Activated T-helper 2 cell treated with anti-CD3 and anti-CD28 coated beads, Interferon-gamma antibody, Interleukin-2, Interleukin-4, amounts not matched to agents 10 μg/mL and 5 μg/mL and 100 μg/mL, durations not matched to agents 14 hours and 24 hours and 36 hours (primary cell): ENCODE measurements around the gene BCL2A1. TPM values are rescaled to one million over a fixed set of nuclear protein-coding genes. Genes with fewer than 3 reads are reported as not detected.
"Not testable (repeated sequence)": the region's sequence is repeated elsewhere in the genome, so short reads cannot be mapped to it uniquely, and the experiment has no call there.

Experiments
- DNase-seq: peaks from one replicate; pipeline ENCODE4 v3.0.0; 2021; ENCODE audit warnings: low spot score
- H3K27ac Mint-ChIP-seq: one replicate; pipeline ENCODE4 v1.8.0; 2021; ENCODE audit warnings: mixed read lengths
- H3K27me3 Mint-ChIP-seq: one replicate; pipeline ENCODE4 v1.8.0; 2021; ENCODE audit warnings: low read depth, mixed read lengths
- H3K36me3 Mint-ChIP-seq: one replicate; pipeline ENCODE4 v1.8.0; 2021; ENCODE audit warnings: low read depth, mixed read lengths
- H3K4me1 Mint-ChIP-seq: one replicate; pipeline ENCODE4 v1.8.0; 2021; ENCODE audit warnings: low read depth, mixed read lengths
- H3K4me3 Mint-ChIP-seq: one replicate; pipeline ENCODE4 v1.8.0; 2021; ENCODE audit warnings: low read depth, mild to moderate bottlenecking, moderate library complexity, mixed read lengths
- H3K9me3 Mint-ChIP-seq: one replicate; pipeline ENCODE4 v1.8.0; 2021; ENCODE audit warnings: mixed read lengths
- intact Hi-C: fragments of 100-400 bp; cut with micrococcal nuclease; formaldehyde crosslinking; loops from one replicate; pipeline ENCODE4 v1.15.1; 2023
- total RNA-seq: library from RNA; stranded (reverse); gene quantifications from 2 replicates; pipeline ENCODE4 v1.2.3, GENCODE V29; 2022

Gene BCL2A1
- total RNA-seq, 1 donor from 2014 or later = 104 TPM

DNA sequence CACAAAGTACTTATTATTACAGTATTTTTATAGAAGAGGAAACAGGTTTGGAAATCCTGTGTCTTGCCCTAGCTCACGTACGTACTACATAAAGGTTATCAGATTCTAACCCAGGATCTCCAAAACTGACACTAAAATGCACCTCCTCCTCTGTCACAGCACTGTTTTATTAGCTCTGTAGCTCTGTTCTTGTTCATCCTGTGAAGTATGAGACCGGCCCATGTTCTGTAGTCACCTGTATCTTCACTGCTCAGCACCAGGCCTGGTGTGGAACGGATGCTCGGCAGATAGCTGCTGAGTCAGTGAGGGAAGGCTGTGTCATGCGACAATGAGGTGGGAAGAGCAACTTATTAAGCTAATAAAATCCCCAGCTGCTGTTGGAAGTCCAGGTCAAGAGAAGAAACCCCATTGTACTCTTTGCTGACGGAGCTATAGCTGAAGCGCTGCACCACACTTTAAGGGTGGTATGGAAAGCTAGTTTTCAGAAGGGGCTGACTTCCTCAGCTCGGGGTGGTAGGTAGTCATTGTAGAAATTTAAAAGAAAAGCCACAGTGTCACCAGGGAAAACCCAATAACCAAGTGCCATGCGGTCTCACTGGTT is 22.8 kb downstream of the BCL2A1 start:
- H3K4me3 Mint-ChIP-seq = no peak overlapping the region
- DNase-seq = no peak
- no peaks in the 10 kb centered on the region for H3K36me3 Mint-ChIP-seq
- peaks cover 16% of the 10 kb centered on the region for H3K4me1 Mint-ChIP-seq
- intact Hi-C loops = no loop called here
- H3K9me3 Mint-ChIP-seq = no peaks in the 10 kb centered on the region
- H3K27me3 Mint-ChIP-seq = no peaks in the 10 kb centered on the region
- no peak overlapping the region for H3K27ac Mint-ChIP-seq

DNA sequence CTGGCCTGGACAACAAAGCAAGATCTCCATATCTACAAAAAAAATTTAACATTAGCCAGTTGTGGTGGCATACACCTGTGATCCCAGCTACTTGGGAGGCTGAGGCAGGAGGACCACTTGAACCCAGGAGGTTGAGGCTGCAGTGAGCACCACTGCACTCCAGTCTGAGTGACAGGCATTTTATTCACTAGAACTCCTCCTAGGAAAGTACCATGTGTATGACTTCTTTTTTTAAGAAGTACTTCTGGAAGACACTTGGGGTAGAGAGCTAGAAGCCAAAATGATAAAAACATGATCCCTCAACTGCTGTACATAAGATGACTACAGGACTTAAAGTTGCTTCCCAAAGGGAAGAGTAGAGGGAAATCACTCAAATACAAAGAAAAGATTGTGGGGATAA is 24.0 kb downstream of the BCL2A1 start:
- Mint-ChIP-seq H3K36me3 (no peaks in the 10 kb centered on the region), H3K9me3 (no peaks in the 10 kb centered on the region), H3K27ac (no peak overlapping the region), H3K4me3 (no peak overlapping the region), H3K27me3 (peaks cover 4% of the 10 kb centered on the region), H3K4me1 (peaks cover 21% of the 10 kb centered on the region)
- no peak for DNase-seq
- intact Hi-C loops = no loop called here

DNA sequence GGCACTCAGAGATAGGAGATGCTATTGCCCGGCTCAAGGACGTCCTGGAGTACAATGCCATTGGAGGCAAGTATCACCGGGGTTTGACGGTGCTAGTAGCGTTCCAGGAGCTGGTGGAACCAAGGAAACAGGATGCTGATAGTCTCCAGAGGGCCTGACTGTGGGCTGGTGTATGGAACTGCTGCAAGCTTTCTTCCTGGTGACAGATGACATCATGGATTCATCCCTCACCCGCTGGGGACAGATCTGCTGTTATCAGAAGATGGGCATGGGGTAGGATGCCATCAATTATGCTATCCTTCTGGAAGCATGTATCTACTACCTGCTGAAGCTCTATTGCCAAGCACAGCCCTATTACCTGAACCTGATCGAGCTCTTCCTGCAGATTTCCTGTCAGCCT is 26.4 kb downstream of the BCL2A1 start:
- Mint-ChIP-seq H3K27me3 (peaks cover 5% of the 10 kb centered on the region), H3K4me1 (peaks cover 21% of the 10 kb centered on the region), H3K27ac (no peak overlapping the region), H3K4me3 (no peak overlapping the region), H3K36me3 (no peaks in the 10 kb centered on the region), H3K9me3 (no peaks in the 10 kb centered on the region)
- no peak for DNase-seq
- intact Hi-C loops = no loop called here

DNA sequence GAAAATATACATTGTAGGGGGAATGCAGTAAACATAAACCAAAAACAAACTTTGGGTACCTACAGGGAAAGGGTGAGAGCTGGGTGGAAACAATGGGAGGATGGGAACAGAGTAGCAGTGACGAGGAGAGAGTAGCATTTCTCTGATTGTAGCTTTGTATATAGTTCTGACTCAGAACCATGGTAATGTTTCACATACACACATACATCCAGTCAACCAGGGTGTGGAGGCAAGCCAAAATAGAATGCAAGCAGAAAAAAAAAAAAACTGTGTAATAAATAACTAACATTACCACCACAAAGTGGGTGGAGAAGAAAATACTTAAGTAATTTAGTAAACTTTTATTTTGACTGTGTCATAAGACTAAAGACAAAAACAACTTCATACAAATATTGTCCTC is 27.2 kb downstream of the BCL2A1 start:
- no peak for DNase-seq
- peaks cover 21% of the 10 kb centered on the region for H3K4me1 Mint-ChIP-seq
- no peaks in the 10 kb centered on the region for H3K9me3 Mint-ChIP-seq
- peaks cover 5% of the 10 kb centered on the region for H3K27me3 Mint-ChIP-seq
- no peaks in the 10 kb centered on the region for H3K36me3 Mint-ChIP-seq
- intact Hi-C loops = no loop called here
- H3K4me3 Mint-ChIP-seq = no peak overlapping the region
- no peak overlapping the region for H3K27ac Mint-ChIP-seq

DNA sequence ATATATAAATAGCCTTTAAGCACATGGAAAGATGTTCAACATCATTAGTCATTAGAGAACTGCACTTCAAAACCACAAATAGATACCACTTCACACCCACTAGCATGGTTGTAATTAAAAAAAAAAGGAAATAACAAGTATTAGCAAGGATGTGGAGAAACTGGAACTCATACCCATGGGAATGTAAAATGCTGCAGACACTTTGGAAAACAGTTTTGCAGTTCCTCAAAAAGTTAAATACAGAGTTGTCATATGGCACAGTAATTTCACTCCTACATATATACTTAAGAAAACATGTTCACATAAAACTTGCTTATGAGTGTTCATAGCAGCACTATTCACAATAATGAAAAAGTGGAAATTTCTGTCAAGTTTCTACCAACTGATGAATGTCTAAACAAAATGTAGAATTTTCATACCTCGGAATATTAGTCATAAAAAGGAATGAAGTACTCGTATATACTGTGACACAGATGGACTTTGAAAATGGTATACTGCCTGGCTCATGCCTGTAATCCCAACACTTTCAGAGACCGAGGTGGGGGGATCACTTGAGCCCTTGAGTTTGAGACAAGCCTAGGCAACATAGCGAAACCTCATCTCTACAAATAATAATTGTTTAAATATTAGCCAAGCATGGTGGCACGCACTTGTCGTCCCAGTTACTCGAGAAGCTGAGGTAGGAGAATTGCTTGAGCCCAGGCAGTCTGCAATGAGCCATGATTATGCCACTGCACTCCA is 28.1 kb downstream of the BCL2A1 start:
- no peak for DNase-seq
- no peaks in the 10 kb centered on the region for H3K9me3 Mint-ChIP-seq
- intact Hi-C loops = no loop called here
- peaks cover 14% of the 10 kb centered on the region for H3K4me1 Mint-ChIP-seq
- no peak overlapping the region for H3K27ac Mint-ChIP-seq
- peaks cover 5% of the 10 kb centered on the region for H3K27me3 Mint-ChIP-seq
- H3K36me3 Mint-ChIP-seq = no peaks in the 10 kb centered on the region
- H3K4me3 Mint-ChIP-seq = no peak overlapping the region

DNA sequence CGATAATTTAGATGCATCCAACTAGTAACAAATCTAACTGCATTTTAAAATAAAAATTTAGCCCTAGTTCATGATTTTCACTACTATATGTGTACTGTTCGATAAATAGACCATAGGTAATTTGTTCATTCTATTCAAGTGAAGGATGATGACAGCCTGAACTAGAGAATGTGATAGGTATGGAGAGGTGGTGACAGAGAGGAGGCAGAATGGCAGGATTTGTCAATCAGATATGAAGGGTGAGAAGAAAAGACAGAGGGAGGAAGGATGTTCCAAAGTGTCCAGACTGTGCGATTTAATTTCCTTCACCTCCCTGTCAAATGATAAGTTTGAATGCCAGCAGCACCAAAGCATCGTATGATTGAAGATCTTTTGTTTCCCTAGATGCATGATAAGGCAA is 31.6 kb downstream of the BCL2A1 start:
- peaks cover 12% of the 10 kb centered on the region for H3K4me1 Mint-ChIP-seq
- intact Hi-C loops = no loop called here
- no peaks in the 10 kb centered on the region for H3K36me3 Mint-ChIP-seq
- peaks cover 5% of the 10 kb centered on the region for H3K27me3 Mint-ChIP-seq
- no peak overlapping the region for H3K4me3 Mint-ChIP-seq
- no peak overlapping the region for H3K27ac Mint-ChIP-seq
- H3K9me3 Mint-ChIP-seq = no peaks in the 10 kb centered on the region
- DNase-seq = no peak

DNA sequence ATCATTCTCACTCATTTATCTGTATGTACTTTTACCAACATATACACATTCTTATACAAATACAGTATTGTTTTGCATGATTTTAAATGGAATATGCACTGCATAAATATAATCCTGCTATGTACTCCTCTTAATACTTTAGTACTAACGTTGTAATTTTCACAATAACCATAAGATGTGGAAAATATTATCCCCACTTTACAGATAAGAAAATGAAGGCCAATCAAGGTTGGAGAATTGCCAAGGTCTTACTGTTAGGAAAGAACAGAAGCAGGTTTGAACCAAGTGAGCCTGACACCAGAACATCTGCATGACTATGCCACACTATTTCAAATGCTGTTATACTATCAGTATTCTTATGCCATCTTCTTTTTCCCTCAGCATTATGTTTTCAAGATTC is 32.9 kb downstream of the BCL2A1 start:
- intact Hi-C loops = no loop called here
- no peak overlapping the region for H3K27ac Mint-ChIP-seq
- peaks cover 5% of the 10 kb centered on the region for H3K27me3 Mint-ChIP-seq
- H3K36me3 Mint-ChIP-seq = no peaks in the 10 kb centered on the region
- H3K4me1 Mint-ChIP-seq = peaks cover 15% of the 10 kb centered on the region
- no peaks in the 10 kb centered on the region for H3K9me3 Mint-ChIP-seq
- no peak for DNase-seq
- H3K4me3 Mint-ChIP-seq = no peak overlapping the region

DNA sequence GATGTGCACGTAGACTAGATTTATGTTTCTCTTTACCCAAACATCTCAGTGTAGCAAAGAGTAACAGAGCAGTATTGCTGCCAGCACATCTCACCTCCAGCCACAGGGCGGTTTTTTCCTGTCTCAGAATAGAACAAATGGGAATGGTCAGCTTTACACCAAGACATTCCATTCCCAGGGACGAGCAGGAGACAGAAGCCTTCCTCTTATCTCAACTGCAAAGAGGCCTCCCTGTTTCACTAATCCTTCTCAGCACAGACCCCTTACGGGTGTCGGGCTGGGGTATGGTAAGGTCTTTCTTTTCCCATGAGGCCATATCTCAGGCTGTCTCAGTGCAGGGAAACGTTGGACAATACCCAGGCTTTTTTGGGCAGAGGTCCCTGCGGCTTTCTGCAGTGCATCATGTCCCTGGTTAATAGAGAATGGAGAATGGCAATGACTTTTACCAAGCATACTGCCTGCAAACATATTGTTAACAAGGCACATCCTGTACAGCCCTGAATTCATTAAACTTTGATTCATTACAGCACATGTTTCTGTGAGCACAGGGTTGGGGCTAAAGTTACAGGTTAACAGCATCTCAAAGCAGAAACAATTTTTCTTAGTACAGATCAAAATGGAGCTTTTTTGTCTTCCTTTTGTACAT is 35.3 kb downstream of the BCL2A1 start:
- H3K4me3 Mint-ChIP-seq, DNase-seq, H3K27me3 Mint-ChIP-seq, H3K9me3 Mint-ChIP-seq, intact Hi-C loops, H3K27ac Mint-ChIP-seq, H3K36me3 Mint-ChIP-seq: not testable (repeated sequence)
- H3K4me1 Mint-ChIP-seq = peaks cover 11% of the 10 kb centered on the region

DNA sequence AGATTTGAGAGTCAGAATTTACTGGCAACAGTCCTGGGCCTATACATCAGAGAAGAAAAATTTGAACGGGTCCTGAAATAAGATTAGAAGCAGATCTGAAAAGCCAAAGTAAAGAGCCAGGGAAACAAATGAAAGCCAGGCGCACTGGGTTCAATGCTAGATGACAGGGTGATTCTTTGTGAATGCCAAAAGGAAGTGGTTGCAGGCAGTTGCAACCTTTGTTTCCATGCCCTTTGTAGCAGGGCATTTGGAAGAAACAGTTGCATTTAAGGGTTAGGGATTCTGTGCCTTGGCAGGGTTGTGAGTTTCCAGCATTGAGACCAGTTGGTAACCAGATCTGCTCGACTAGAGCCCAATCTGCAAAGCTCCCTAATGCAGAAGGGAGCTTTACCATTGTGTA is 37.8 kb downstream of the BCL2A1 start:
- intact Hi-C loops = no loop called here
- no peaks in the 10 kb centered on the region for H3K36me3 Mint-ChIP-seq
- DNase-seq = no peak
- H3K27ac Mint-ChIP-seq = no peak overlapping the region
- peaks cover 5% of the 10 kb centered on the region for H3K27me3 Mint-ChIP-seq
- no peaks in the 10 kb centered on the region for H3K9me3 Mint-ChIP-seq
- no peak overlapping the region for H3K4me3 Mint-ChIP-seq
- H3K4me1 Mint-ChIP-seq = peaks cover 11% of the 10 kb centered on the region

DNA sequence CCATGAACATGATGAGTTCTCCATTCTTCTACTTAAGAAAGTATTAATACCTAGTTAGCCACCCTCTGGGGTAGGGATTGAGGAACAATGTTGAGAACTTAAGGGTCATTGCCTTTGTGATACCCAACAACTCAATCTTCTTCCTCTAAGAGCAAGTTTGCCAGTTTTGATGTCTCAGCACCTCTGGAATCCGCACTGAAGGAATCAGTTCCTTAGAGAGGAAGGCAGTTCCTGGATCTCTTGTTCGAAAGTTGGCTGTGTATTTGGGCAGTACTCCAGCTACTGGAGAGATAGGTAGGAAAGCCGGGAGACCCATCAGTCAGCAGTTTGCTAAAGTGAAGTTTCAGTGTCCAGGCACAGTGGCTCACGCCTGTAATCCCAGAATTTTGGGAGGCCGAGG is 38.5 kb downstream of the BCL2A1 start:
- H3K4me3 Mint-ChIP-seq = no peak overlapping the region
- H3K27ac Mint-ChIP-seq = no peak overlapping the region
- peaks cover 11% of the 10 kb centered on the region for H3K4me1 Mint-ChIP-seq
- intact Hi-C loops = no loop called here
- H3K9me3 Mint-ChIP-seq = no peaks in the 10 kb centered on the region
- no peak for DNase-seq
- H3K36me3 Mint-ChIP-seq = no peaks in the 10 kb centered on the region
- peaks cover 5% of the 10 kb centered on the region for H3K27me3 Mint-ChIP-seq

DNA sequence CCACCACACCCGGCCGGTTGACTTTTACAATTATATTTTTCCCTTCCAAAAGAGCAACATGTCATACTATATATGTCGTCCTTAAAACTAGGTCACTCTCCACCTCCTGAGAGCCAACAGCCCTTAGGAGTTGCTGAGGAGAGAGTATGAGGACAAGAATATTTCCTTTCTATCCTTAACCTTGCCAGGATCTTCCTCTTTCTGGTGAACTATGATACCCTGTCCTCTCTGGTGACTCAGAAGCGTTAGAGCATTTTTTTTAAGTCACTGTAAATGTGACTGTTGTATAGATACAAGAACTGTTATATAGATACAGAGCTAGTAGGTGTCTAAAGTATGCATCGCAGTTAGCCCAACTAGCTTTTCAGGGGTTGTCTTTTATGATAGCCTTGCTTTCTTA is 40.5 kb downstream of the BCL2A1 start:
- intact Hi-C loops = no loop called here
- no peak for DNase-seq
- Mint-ChIP-seq H3K9me3 (peaks cover 4% of the 10 kb centered on the region), H3K36me3 (peaks cover 1% of the 10 kb centered on the region), H3K4me1 (peaks cover 12% of the 10 kb centered on the region), H3K27ac (no peak overlapping the region), H3K4me3 (no peak overlapping the region), H3K27me3 (peaks cover 5% of the 10 kb centered on the region)

DNA sequence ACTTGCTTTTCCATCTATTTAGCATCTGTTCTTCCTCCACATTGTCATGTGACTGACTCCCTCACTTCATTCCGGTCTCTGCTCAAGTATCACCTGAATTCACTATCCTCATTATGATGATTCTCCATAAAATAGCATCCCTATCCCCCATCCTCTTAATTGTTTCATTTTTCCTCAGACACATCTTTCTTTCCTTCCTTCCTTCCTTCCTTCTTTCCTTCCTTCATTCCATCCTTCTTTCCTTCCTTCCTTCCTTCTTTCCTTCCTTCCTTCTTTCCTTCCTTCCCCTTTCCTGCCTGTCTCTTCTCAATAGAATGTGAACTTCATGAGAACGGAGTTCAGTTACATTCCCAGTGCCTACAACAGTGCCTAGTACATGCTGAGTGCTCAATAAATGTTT is 41.6 kb downstream of the BCL2A1 start:
- no peak overlapping the region for H3K4me3 Mint-ChIP-seq
- no peak for DNase-seq
- H3K27me3 Mint-ChIP-seq = peaks cover 5% of the 10 kb centered on the region
- H3K27ac Mint-ChIP-seq = no peak overlapping the region
- peaks cover 15% of the 10 kb centered on the region for H3K4me1 Mint-ChIP-seq
- H3K9me3 Mint-ChIP-seq = peaks cover 4% of the 10 kb centered on the region
- H3K36me3 Mint-ChIP-seq = peaks cover 4% of the 10 kb centered on the region
- intact Hi-C loops = no loop called here

DNA sequence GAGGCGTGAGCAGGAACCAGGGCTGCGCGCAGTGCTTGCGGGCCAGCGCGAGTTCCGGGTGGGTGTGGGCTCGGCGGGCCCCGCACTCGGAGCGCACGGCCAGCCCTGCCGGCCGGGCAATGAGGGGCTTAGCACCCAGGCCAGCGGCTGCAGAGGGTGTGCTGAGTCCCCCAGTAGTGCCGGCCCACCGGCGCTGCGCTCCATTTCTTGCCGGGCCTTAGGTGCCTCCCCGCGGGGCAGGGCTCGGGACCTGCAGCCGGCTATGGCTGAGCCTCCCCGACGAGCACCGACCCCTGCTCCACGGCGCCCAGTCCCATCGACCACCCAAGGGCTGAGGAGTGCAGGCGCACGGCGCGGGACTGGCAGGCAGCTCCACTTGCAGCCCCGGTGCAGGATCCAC is 44.9 kb downstream of the BCL2A1 start:
- intact Hi-C loops, H3K4me3 Mint-ChIP-seq, H3K27me3 Mint-ChIP-seq, H3K27ac Mint-ChIP-seq, DNase-seq: not testable (repeated sequence)
- H3K9me3 Mint-ChIP-seq = peaks cover 13% of the 10 kb centered on the region
- peaks cover 28% of the 10 kb centered on the region for H3K36me3 Mint-ChIP-seq
- peaks cover 15% of the 10 kb centered on the region for H3K4me1 Mint-ChIP-seq
